Stimulated activated CD4-positive, alpha-beta T cell treated with anti-CD3 and anti-CD28 coated beads, TNF-alpha, amount 100 ng/mL, for 48 hours (primary cell): ENCODE data around the gene ESRRB.

Experiments used
- DNase-seq, 3 donors: peaks; one replicate each; pipeline ENCODE4 v3.0.0-alpha.2; 2020; ENCODE audit warnings: low read depth in 3 of 3

ESRRB gene

GRCh38 chr14:76541594-76542219 lies 165.8 kb downstream of the ESRRB start:
- no peak for DNase-seq

- peak in 1 of 3 donors; percentile 1 for DNase-seq
These were observed 170.7 kb downstream of the ESRRB start for GRCh38 chr14:76546426-76547221.

GRCh38 chr14:76547831-76548230 lies 171.9 kb downstream of the ESRRB start:
- DNase-seq: no peak

- DNase-seq: no peak
These were observed 174.6 kb downstream of the ESRRB start for GRCh38 chr14:76550534-76550933.

- no peak for DNase-seq
These were observed 175.2 kb downstream of the ESRRB start for GRCh38 chr14:76551116-76551515.
